Measurements from ENCODE around the gene ZNF714. TPM values are rescaled to one million over a fixed set of nuclear protein-coding genes. Genes with fewer than 3 reads are reported as not detected.

Gene ZNF714
- total RNA-seq, 2 experiments from 2014 or later, result 17.9 to 18.0 TPM

DNA sequence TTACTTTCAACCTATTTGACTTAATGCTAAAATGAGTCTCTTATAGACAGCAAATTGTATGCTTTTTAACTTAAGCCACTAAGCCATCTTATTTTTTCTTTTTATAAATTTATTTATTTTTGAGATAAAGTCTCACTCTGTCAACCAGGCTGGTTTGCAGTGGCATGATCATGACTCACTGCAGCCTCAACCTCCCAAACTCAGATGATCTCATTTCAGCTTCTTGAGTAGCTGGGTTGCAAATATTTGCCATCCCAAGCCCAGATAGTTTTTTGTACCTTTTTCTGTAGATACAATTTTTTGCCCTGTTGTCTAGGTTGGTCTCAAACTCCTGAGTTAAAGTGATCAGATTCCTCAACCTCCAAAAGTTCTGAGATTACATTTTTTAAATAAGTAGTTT is 27.1 kb downstream of the ZNF714 start:
- Mint-ChIP-seq H3K9me3 (peaks cover 22% of the 10 kb centered on the region), H3K27me3 (no peaks in the 10 kb centered on the region), H3K4me3 (no peak overlapping the region), H3K36me3 (peaks cover 65% of the 10 kb centered on the region), H3K27ac (no peak overlapping the region), H3K4me1 (ENCODE audit: low read depth) (no peaks in the 10 kb centered on the region)
- ChIA-PET POLR2A (no interaction called here), CTCF (interaction anchor here (0.7 kb wide), 1 partner anchor 190 kb away, joined by 3 read pairs; no protein-coding TSS in a partner anchor)
- intact Hi-C loops (cut with micrococcal nuclease), result no loop called here
- no peak for DNase-seq

DNA sequence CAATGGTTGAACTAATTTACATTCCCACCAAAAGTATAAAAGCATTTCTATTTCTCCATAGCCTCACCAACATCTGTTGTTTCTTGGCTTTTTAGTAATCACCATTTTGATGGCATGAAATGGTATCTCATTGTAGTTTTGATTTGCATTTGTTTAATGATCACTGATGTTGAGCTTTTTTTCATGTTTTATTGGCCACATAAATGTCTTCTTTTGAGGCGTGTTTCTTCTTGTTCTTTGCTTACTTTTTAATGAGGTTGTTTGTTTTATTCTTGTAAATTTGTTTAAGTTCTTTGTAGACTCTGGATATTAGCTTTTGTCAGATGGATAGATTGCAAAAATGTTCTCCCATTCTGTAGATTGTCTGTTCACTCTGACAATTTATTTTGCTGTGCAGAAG is 28.2 kb downstream of the ZNF714 start:
- intact Hi-C loops (cut with micrococcal nuclease), result no loop called here
- H3K4me1 Mint-ChIP-seq (ENCODE audit: low read depth), result no peaks in the 10 kb centered on the region
- H3K27me3 Mint-ChIP-seq, result no peaks in the 10 kb centered on the region
- no peak for DNase-seq
- H3K36me3 Mint-ChIP-seq, result peaks cover 69% of the 10 kb centered on the region
- H3K9me3 Mint-ChIP-seq, result peaks cover 30% of the 10 kb centered on the region
- no peak overlapping the region for H3K4me3 Mint-ChIP-seq
- ChIA-PET POLR2A (no interaction called here), CTCF (no interaction called here)
- H3K27ac Mint-ChIP-seq, result no peak overlapping the region

DNA sequence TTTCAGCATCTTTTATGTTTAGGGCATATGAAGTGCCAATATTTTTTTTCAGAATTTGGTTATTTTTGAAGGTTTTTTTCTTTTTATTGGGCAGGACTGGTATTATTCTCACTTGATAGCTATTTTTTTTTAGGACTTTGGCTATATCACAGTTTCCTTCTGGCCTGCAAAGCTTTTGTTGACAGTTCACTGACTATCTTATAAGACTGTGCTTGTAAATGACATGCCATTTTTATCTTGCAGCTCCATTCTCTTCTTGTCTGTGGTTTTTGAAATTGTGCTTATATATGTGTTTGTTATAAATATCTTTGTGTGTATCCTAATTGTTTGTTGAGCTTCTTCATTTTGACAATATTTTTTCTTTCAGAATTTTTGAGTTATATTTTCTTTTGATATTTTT is 33.4 kb downstream of the ZNF714 start:
- ChIA-PET CTCF (no interaction called here), POLR2A (interaction anchor here (0.6 kb wide), 1 partner anchor 1209 kb away, joined by 3 read pairs; no protein-coding TSS in a partner anchor)
- intact Hi-C loops (cut with micrococcal nuclease), result no loop called here
- no peak overlapping the region for H3K4me3 Mint-ChIP-seq
- no peak for DNase-seq
- no peak overlapping the region for H3K27ac Mint-ChIP-seq
- H3K27me3 Mint-ChIP-seq, result no peaks in the 10 kb centered on the region
- no peaks in the 10 kb centered on the region for H3K4me1 Mint-ChIP-seq (ENCODE audit: low read depth)
- peaks cover 78% of the 10 kb centered on the region for H3K36me3 Mint-ChIP-seq
- H3K9me3 Mint-ChIP-seq, result peaks cover 45% of the 10 kb centered on the region

DNA sequence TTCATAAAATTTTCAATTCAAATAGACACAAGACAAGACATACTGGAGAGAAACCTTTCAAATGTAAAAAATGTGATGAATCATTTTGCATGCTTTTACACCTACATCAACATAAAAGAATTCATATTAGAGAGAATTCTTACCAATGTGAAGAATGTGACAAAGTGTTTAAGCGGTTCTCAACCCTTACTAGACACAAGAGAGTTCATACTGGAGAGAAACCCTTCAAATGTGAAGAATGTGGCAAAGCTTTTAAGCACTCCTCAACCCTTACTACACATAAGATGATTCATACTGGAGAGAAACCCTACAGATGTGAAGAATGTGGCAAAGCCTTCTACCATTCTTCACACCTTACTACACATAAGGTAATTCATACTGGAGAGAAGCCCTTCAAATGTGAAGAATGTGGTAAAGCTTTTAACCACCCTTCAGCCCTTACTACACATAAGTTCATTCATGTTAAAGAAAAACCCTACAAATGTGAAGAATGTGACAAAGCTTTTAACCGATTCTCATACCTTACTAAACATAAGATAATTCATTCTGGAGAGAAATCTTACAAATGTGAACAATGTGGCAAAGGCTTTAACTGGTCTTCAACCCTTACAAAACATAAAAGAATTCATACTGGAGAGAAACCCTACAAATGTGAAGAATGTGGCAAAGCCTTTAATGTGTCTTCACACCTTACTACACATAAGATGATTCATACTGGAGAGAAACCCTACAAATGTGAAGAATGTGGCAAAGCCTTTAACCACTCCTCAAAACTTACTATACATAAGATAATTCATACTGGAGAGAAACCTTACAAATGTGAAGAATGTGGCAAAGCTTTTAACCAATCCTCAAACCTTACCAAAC is 35.3 kb downstream of the ZNF714 start:
- Mint-ChIP-seq H3K27me3 (no peaks in the 10 kb centered on the region), H3K4me1 (ENCODE audit: low read depth) (no peaks in the 10 kb centered on the region), H3K9me3 (peaks cover 39% of the 10 kb centered on the region), H3K4me3 (no peak overlapping the region), H3K27ac (no peak overlapping the region), H3K36me3 (peaks cover 63% of the 10 kb centered on the region)
- intact Hi-C loops (cut with micrococcal nuclease), result no loop called here
- ChIA-PET CTCF (no interaction called here), POLR2A (no interaction called here)
- no peak for DNase-seq

DNA sequence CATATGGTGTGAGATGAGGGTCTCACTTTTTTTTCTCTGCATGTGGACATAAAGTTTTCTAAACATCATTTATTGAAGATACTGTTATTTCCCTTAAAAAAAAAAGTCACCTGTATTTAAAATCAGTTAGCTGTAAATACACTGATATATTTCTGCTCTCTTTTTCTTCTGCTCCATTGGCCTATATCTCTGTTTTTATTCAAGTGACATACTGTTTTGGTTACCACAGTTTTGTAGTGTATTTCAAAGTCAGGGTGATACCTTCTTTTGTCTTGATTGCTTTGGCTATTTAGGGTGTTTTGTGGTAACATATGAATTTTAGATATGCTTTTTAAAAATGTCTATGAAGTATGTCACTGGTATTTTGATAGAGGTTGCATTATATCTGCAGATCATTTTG is 44.1 kb downstream of the ZNF714 start:
- ChIA-PET POLR2A (no interaction called here), CTCF (no interaction called here)
- Mint-ChIP-seq H3K9me3 (peaks cover 14% of the 10 kb centered on the region), H3K4me3 (no peak overlapping the region), H3K27me3 (no peaks in the 10 kb centered on the region), H3K4me1 (ENCODE audit: low read depth) (no peaks in the 10 kb centered on the region), H3K36me3 (peaks cover 12% of the 10 kb centered on the region), H3K27ac (no peak overlapping the region)
- no peak for DNase-seq
- intact Hi-C loops (cut with micrococcal nuclease), result no loop called here

DNA sequence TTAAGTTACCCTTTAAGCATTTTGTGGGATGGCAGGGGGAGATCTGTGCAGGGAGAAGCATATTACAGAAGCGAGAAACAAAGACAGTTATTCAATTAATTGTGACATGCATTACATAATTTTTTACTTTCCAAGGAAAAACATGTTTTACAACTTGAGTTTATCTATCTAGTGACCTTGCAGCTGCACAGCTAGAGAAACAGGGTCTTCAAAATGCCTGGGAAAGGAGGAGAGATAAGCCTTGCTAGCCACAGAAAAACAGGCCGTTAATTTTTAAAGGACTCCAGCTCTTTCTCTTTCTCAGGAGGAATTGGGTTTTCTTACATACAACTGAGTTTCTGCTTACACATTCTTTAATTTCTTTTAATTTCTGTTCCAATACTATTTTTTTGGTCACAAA is 45.0 kb downstream of the ZNF714 start:
- Mint-ChIP-seq H3K4me3 (no peak overlapping the region), H3K36me3 (peaks cover 11% of the 10 kb centered on the region), H3K27ac (no peak overlapping the region), H3K27me3 (no peaks in the 10 kb centered on the region), H3K4me1 (ENCODE audit: low read depth) (no peaks in the 10 kb centered on the region), H3K9me3 (peaks cover 14% of the 10 kb centered on the region)
- ChIA-PET CTCF (no interaction called here), POLR2A (no interaction called here)
- no peak for DNase-seq
- intact Hi-C loops (cut with micrococcal nuclease), result no loop called here

DNA sequence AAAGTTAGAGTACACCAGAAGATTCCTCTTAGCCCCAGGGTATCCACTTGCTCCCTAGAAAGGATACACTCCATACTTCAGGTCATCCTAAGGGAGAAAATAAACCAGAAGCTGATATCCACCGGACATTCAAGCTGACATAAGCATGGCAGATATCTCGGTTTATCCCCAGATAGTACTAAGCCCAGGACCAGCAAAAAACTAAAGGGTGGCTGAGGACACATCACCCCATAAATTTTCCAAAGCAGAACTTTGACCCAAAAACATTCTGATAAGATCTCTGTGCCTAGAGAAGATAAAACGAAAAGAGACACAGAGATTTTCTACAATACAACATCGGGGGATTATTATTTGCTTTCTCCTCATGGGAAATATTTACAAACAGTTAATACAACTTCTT is 45.9 kb downstream of the ZNF714 start:
- H3K36me3 Mint-ChIP-seq, result peaks cover 4% of the 10 kb centered on the region
- intact Hi-C loops (cut with micrococcal nuclease), result no loop called here
- no peak overlapping the region for H3K27ac Mint-ChIP-seq
- ChIA-PET POLR2A (interaction anchor here (0.6 kb wide), 1 partner anchor 111 kb away, joined by 4 read pairs; no protein-coding TSS in a partner anchor), CTCF (no interaction called here)
- peaks cover 14% of the 10 kb centered on the region for H3K9me3 Mint-ChIP-seq
- no peak for DNase-seq
- no peak overlapping the region for H3K4me3 Mint-ChIP-seq
- H3K27me3 Mint-ChIP-seq, result no peaks in the 10 kb centered on the region
- no peaks in the 10 kb centered on the region for H3K4me1 Mint-ChIP-seq (ENCODE audit: low read depth)

DNA sequence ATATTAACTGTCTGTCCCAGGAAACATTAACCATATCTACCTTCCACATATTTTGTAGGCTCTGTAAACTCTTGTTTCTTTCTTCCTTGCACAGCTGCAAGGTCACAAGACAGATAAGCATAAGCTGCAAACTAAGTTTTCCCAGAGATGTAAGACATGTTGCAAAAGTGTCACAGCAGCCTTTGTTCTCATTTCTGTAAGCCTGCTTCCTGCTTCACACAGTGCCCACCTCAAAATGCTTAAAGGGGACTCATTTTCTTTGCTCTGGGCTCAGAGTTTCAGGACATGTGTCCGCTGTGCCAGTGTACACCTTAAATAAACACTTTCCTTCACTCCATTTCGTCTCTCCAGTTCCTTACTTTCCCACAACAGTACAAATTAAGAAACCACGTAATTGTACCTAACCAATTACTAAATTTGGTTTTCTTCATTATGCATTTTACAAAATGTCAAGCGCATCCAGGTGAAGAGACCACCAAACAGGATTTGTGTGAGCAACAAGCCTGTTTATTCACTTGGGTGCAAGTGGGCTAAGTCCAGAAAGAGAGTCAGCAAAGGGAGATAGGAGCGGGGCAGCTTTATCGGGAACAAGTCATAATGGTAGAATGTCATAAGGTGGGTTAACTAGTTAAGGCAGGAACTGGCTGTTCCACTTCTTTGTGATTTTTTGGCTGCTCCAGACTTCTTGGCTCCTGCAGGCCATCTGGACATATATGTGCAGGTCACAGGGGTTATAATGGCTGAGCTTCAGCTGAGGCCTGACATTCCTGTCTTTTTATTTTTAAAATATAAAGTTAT is 47.1 kb downstream of the ZNF714 start:
- CTCF ChIA-PET, result interaction anchor here (0.6 kb wide), 1 partner anchor 92 kb away, joined by 3 read pairs; no protein-coding TSS in a partner anchor
- no peak overlapping the region for H3K4me3 Mint-ChIP-seq
- POLR2A ChIA-PET, result no interaction called here

DNA sequence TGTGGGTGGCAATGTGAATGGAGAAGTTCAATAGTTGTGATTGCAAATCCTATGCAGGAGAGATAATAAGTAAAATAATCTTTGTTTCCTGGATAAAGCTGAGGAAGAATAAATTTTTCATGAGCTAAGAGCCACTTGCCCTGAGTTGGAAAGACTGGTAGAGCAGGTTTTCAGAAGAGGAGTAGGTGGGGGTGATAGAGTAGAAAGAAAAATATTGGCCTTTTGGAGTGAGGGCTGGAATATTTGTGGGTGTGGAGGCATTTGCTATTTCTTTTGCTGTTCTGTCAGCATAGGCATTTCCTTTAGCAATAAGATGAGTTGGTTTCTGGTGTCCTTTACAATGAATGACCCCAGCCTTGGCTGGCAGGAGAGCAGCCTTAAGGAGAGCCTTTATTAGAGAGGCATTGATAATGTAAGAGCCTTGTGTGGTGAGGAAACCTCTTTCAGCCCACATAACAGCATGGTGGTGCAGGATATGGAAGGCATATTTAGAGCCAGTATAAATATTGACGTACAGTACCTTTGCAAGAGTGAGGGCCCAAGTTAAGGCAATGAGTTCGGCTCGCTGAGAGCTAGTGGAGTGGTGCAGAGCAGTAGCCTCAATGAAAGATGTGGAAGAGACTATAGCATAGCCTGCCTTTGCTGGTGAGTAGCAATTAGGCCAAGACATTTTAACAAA is 48.2 kb downstream of the ZNF714 start:
- peaks cover 1% of the 10 kb centered on the region for H3K36me3 Mint-ChIP-seq
- no peaks in the 10 kb centered on the region for H3K27me3 Mint-ChIP-seq
- DNase-seq, result no peak
- CTCF ChIA-PET, result no interaction called here
- H3K4me1 Mint-ChIP-seq (ENCODE audit: low read depth), result no peaks in the 10 kb centered on the region
- H3K27ac Mint-ChIP-seq, result no peak overlapping the region
- H3K9me3 Mint-ChIP-seq, result peaks cover 12% of the 10 kb centered on the region
- H3K4me3 Mint-ChIP-seq, result no peak overlapping the region
- intact Hi-C loops (cut with micrococcal nuclease), result no loop called here
- POLR2A ChIA-PET, result no interaction called here

More for the DNA sequence above, 47.1 kb downstream of the ZNF714 start:
- peaks cover 12% of the 10 kb centered on the region for H3K9me3 Mint-ChIP-seq
- no peaks in the 10 kb centered on the region for H3K27me3 Mint-ChIP-seq
- H3K4me1 Mint-ChIP-seq (ENCODE audit: low read depth), result no peaks in the 10 kb centered on the region
- H3K36me3 Mint-ChIP-seq, result peaks cover 3% of the 10 kb centered on the region
- no peak overlapping the region for H3K27ac Mint-ChIP-seq
- intact Hi-C loops (cut with micrococcal nuclease), result no loop called here
- no peak for DNase-seq

DNA sequence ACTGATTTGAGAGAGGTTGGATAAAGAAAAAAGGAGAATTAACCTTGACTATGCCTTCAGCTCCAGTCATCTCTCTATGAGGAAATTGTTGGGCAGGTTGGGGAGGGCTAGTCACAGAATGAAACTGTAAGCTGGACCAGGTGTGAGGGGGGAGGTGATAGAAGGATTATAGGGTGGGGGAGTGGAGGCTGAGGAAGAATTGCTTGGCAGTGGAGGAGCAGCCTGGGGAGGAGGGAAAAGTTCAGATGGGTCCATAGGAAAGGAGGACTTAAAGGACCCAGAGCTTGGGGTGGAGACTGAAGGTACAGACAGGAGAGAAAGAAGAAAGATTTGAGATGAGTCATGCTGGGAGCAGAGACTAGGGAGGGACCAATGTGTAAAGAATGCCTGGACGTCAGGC is 51.6 kb downstream of the ZNF714 start:
- Mint-ChIP-seq H3K27me3 (no peaks in the 10 kb centered on the region), H3K4me1 (ENCODE audit: low read depth) (no peaks in the 10 kb centered on the region), H3K27ac (no peak overlapping the region), H3K9me3 (peaks cover 7% of the 10 kb centered on the region), H3K4me3 (no peak overlapping the region), H3K36me3 (no peaks in the 10 kb centered on the region)
- intact Hi-C loops (cut with micrococcal nuclease), result no loop called here
- CTCF ChIA-PET, result no interaction called here
- no peak for DNase-seq
- POLR2A ChIA-PET, result no interaction called here

DNA sequence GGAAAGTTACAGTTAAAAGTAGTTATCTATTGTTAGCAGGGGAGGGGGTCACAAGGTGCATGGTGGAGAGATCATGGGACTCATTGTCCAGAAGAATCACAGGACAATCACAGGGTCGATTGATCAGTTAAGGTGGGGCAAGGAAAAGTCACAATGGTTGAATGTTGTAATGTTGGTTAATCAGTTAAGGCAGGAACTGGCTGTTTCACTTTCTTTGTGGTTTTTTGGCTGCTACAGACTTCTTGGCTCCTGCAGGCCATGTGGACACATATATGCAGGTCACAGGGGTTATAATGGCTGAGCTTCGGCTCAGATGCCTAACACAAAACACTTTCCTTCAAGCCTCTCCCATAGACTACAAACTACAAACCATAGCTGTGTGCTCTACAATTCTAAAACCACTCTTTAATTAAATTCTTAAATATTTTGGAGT is 52.9 kb downstream of the ZNF714 start:
- no peaks in the 10 kb centered on the region for H3K4me1 Mint-ChIP-seq (ENCODE audit: low read depth)
- intact Hi-C loops (cut with micrococcal nuclease), result no loop called here
- peaks cover 6% of the 10 kb centered on the region for H3K9me3 Mint-ChIP-seq
- H3K27ac Mint-ChIP-seq, result no peak overlapping the region
- no peaks in the 10 kb centered on the region for H3K36me3 Mint-ChIP-seq
- POLR2A ChIA-PET, result no interaction called here
- CTCF ChIA-PET, result no interaction called here
- DNase-seq, result no peak
- no peak overlapping the region for H3K4me3 Mint-ChIP-seq
- no peaks in the 10 kb centered on the region for H3K27me3 Mint-ChIP-seq

DNA sequence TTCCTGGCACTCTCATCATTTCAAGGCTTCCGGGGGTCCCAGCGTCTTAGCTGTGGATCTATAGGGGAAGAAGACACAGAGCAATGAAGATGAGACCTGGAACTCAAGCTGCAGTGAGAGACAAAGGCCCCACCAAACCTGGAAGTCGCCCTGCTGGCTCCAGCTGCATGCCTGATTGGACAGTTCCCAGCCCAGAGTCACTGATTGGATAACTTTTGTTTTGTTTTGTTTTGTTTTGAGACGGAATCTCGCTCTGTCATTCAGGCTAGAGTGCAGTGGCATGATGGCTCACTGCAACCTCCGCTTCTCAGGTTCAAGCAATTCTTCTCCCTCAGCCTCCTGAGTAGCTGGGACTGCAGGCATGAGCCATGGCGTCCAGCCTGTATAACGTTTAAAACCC is 53.4 kb downstream of the ZNF714 start:
- no peak overlapping the region for H3K4me3 Mint-ChIP-seq
- no peaks in the 10 kb centered on the region for H3K36me3 Mint-ChIP-seq
- intact Hi-C loops (cut with micrococcal nuclease), result no loop called here
- no peak overlapping the region for H3K27ac Mint-ChIP-seq
- no peaks in the 10 kb centered on the region for H3K4me1 Mint-ChIP-seq (ENCODE audit: low read depth)
- DNase-seq, result no peak
- no peaks in the 10 kb centered on the region for H3K27me3 Mint-ChIP-seq
- POLR2A ChIA-PET, result no interaction called here
- peaks cover 1% of the 10 kb centered on the region for H3K9me3 Mint-ChIP-seq
- CTCF ChIA-PET, result no interaction called here
